HPDE6-E6E7 (cell line): Measurements from ENCODE around the gene GULP1.
"Not testable (repeated sequence)": the region's sequence is repeated elsewhere in the genome, so short reads cannot be mapped to it uniquely, and the experiment has no call there.

Experiments used
- DNase-seq: peaks from one replicate; pipeline ENCODE4 v3.0.0; 2011; ENCODE audit warnings: missing footprints; ENCODE audit errors: extremely low spot score

GULP1 gene

DNA sequence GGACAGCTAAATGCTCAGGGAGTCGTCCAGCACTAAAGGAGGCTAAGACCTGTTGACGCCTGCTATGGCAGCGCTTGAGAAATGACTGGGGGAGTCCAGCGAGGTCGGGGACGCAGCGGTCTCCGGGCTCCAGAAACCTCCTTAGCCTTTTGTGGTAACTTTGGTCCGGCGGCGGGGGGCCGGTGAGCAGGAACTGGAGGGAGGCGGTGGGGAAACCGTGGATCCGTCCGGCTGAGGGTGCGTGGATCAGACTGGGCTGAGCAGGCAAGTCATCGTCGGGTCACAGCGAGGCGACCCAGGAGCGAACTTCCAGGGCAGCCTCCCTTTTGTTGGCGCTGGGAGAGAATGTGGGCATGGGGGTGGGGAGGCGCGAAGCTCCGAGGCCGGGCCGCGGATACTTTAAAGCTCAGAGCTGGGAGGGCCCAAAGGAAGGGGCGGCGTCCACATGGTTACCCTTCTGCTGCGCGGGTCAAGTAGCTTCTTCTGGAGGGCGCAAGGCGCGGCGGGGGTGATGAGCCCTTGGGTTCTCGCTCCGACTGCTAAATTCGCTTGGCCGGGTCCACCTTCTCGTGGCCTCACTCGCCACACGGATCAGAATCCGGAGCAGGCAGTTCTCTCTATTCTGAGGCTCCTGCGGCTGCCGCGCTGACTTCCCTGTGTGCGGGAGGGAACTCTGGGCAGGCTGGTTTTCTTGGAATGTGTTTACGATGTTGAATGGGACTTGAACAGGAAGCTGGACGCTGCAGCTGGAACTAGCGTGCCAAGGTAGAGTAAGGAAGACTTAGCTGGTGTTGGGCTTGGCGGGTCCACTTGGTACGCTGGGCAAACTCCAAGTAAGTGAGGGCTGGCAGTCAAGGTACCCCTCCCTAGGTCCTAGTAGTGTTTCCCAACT, 920 bp downstream of the GULP1 start:
- peak; percentile 41 for DNase-seq

DNA sequence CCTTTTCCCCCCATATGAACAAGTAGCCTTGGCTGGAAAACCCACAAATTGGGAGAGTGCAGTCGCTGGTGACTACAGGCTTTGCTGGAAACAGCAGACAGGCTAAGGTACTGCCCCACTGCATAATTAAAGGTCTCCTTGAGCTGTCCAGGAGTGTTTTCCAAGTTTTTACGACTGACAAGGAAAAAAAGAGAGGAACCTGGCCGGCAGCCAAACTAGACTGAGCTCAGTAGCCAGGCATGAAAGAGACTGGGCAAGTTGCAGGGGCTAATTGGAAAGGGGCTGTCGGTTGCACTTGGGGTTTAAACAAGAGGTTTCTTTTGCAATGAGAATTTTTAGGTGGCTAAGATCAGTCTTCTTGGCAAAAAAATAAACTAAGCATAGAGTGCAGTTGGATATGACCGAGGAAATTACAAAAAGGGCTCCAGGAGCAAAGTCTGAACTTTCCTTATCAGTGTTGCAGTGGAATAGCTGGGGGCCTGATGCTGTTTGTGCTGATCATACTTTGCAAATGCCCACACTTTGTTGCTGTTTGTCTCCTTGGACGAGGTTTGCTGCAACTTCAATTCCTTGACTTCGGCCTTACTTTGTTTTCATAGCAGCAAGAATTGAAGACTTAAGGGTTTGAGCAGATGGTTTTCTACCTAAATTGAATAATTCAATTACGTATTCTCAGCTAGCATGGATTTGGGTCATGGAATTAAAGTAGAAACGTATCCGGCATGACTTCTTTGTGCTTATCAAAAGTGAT, 2.1 kb downstream of the GULP1 start:
- no peak for DNase-seq

DNA sequence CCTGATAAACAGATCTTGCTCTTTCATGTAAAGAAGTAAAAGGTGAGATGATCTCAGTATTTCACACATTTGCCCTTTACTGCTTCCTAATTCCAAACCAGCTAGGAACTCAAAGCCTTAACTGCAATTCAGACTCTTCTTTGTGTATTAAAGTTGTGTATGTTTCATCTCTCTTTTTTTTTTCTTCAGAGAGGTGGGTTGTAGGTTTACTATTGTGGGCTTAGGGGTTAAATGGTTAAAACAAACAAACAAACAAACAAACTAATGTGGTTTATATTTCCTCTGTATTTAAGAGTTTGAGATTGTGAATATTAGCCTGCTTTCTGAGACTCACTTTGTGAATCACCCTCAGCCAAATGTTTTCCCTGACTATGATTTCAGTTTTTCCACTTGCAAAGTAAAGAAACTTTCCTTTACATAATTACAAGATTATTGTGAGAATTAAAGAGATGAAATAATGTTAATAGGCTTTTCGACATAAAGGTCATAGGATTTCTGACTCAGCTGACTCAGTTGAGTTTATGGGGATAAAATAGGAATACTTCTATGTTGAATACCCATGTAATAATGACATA, 2.8 kb downstream of the GULP1 start:
- no peak for DNase-seq

DNA sequence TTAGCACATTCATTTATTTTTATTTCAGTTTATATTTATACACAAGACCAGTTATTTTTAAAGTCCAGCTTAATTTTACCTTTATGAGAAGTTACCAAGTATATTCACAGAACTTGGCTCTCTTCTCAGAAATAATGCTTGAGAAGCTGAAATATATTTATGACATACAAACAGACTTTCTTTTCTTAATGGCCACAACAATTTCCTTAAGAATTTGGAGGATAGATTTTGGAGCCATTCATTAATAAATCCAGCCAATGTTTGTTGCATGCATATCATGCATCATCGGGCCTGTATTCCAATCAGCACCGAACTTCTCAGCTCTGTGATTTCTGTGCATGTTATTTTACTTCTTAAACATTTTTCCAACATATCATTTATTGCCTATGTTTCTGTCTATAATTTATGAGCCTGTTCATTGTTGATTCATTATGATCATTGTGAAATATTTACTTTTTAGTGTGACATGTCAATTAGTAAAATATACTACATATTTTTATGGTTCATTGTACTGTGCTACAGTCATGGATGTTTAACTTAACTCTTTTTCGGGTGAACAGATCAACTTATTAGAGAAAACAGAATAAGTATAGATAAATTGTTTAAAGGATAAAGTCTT, 3.5 kb downstream of the GULP1 start:
- no peak for DNase-seq

DNA sequence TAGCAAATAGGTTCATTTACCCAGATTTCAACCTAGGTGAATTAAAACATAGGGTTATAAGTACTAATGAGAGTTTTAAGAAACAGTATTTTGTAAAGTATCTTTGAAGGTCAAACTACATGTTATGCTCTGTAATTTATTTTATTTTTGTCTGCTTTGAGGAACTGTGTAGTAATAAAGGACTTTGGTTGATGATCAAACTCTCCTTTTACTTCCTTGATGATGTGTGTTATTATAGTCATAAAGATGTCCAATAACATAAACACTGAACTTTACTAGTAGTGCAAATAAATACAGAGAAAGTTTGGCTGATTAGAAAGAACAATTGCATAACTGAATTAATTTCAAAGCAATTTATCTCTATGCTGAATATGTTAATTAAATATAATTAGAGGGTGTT, 6.3 kb downstream of the GULP1 start:
- no peak for DNase-seq

DNA sequence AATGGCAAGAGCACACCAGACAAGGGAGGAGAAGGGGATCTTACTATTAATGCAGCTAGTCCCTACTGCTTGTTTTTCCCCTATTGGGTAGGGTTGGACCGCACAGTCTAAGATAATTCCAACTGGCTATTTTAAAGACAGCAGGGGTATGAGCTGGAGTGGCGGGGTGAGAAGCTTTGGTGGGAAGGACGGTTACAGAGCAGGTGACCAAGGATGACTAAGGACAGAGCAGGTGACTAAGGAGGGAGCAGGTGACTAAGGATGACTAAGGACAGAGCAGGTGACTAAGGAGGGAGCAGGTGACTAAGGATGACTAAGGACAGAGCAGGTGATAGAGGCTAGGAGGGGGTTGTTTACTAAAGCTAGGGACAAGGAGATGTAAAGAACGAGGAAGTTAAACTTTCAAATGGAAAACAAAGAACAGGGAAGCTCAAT, 7.3 kb downstream of the GULP1 start:
- not testable (repeated sequence) for DNase-seq

DNA sequence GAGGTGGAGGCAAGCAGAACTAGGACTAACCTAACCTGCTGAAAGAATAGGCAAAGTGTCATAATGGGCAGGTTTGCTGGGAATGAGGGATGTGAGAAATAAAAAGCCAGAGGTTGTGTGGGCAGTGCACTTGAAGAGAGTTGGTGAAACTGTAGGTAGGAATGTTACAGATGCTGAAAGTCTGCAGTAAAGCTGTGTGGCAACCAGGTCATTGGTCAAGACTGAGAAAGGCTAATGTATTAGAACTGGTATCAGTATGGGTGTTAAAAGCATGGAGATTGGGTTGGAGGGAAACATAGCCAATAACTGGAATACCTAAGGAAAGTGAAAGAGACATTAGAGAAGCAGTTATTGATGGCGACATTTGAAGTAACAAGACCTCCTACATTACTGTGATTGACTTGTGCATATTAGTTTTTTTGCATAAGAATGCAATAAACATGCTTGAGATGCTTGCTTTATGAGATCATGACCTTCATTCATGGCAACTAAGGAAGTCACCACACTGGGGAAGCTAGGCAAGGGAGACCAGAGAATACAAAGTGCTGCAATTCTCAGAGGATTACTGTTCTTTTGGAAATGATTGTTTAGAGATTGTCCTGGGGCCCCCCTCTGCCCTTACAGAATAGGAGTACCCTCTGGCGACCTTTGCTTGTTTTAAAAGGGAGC, 11.8 kb downstream of the GULP1 start:
- DNase-seq, result no peak

DNA sequence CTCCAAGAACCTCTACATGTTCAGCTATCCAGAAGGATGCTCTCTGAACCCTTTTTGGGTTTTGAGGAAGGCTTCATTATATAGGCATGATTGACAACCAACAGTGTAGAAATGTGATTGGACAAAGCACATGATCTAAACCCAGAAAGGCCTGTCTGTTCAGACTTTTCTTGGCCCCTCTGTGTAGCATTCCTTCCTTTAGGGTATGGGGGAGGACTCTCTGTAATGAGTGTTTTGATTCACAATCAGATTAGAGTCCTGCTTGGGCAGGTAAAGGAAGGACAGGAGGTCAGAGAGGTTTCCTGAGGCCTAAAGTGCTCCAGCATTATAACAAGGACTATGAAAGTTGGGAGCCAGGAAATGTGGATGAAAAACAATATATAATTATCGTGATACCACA, 13.6 kb downstream of the GULP1 start:
- DNase-seq, result no peak

DNA sequence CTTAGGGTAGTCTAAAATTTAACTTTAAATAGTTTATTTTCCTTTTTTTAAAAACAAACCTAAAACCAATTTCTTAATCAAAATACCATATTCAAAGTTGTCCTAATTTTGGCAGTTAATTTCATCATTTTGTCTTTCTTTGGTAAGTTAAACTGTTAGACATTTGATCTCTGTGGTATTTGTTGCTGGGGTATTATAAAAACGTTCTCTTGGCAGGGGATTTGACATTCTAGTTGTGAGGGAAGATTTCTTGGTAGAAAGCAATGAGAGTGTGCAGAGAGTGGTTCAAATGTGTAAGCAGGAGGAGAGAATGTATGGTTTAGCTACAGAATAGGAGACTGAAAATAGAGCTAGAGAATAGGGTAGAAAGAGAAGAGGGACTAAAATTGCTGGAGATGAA, 14.6 kb downstream of the GULP1 start:
- no peak for DNase-seq

DNA sequence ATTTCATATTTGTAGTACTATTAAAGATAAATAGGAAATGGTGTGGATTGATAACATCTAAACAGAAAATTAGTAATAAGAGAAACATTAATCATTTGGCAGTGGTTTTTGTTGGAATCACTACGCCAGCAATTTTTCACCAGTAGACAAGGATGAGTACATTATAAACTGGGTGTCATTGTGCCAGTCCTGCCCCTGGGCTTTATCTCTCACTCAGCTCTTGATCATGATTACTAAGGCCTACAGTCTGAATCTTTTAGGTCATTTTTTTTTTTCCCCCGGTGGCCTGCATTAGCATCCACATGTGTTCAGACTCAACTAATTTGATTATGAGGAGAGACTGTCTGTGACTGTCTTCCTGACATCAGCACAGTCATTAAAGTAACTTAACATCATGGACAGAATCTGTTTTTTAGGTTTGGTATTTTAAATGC, 16.2 kb downstream of the GULP1 start:
- no peak for DNase-seq

DNA sequence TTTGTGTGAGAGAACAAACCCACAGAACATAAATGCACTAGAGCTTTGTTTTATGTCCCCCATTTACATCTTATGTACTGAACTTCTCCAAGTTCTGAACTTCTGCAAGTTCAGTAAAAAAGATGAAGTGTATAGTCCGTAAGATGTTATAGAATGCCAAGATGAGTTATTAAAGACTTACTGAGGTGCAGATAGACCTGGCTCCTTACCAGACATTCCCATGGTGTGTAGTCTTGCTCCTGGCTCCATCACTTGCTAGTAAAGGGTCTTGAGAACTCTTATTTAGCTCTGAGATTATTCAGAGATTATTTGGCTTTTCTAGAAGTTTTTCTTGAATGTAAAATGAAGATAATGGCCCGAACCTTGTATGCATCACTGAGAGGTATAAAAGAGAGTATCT, 16.8 kb downstream of the GULP1 start:
- no peak for DNase-seq

DNA sequence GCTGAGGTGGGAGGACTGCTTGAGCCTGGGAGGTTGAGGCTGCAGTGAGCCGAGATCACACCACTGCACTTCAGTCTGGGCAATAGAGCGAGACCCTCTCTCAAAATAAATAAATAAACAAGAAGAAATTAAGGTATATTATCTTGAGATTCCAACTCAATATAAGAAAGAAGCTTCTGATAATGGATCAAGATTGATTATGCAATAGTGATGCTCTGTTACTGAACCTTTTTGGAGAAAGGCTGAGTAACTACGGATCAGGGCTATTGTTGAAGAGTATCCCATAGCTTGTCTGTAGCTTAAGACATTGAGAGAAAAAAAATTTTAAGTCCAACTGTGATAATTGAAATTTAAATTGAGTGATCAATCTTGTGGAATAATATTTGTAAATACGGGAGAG, 17.7 kb downstream of the GULP1 start:
- DNase-seq, result no peak

DNA sequence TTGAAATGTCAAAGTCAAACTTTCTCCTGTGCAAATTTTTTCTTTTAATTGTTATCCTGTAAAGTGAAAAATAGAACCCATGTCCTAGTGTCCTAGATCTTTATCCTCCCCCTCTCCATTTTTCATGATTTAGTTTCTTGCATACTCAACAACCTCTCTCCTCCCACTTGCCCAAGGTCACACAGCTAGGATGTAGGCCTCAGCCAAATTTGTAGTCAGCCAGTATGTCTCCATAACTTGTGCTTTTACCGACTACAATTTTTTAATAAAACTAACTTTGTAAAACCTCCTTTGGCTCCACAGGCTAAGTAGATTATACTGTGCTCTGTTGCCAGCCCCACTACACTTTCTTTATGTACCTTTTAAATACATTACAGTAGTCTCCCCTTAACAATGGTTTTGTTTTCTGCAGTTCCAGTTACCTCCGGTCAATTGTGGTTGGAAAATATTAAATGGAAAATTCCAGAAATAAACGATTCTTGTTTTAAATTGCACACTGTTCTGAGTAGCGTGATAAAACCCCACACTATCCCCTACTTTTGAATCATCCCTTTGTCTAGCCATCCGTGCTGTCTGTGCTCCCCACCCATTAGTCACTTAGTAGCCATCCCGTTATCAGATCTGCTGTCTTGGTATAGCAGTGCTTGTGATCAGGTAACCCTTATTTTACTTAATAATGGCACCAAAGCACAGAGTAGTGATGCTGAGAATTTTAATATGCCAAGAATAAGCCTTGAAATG, 22.8 kb downstream of the GULP1 start:
- DNase-seq, result no peak

DNA sequence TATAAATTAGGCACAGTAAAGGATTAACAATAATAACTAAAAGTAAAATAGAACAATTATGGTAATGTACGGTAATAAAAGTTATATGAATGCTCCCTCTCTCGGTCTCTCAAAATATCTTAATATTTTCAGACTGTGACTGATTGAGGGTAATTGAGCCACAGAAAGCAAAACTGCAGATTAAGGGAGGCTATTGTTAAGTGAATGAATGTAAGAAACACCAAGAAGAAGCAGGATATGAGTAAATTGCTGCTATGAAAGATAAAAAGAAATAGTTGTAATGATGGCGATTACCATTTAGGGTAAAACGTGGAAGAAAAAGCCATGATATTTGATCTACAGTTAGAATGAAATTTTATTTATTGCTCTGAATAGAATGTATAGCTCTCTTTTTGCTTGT, 24.1 kb downstream of the GULP1 start:
- no peak for DNase-seq

DNA sequence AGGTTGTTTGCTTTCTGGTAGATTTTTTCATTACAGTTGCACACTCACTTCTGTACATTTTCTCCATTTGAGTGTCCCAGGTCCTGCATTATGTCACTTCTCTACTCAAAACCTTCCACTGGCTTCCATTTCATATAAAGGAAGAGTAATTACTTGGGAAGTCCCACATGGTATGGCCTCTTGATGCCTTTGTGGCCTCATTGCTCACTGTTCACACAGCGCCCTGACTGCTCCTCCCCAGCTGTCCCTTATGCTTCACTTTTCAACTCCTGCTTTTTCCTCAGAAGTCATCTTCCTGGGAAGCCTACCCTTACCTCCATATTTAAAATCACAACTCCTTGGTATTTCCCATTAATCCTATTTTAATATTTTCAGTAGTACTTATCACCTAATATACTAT, 24.7 kb downstream of the GULP1 start:
- no peak for DNase-seq

DNA sequence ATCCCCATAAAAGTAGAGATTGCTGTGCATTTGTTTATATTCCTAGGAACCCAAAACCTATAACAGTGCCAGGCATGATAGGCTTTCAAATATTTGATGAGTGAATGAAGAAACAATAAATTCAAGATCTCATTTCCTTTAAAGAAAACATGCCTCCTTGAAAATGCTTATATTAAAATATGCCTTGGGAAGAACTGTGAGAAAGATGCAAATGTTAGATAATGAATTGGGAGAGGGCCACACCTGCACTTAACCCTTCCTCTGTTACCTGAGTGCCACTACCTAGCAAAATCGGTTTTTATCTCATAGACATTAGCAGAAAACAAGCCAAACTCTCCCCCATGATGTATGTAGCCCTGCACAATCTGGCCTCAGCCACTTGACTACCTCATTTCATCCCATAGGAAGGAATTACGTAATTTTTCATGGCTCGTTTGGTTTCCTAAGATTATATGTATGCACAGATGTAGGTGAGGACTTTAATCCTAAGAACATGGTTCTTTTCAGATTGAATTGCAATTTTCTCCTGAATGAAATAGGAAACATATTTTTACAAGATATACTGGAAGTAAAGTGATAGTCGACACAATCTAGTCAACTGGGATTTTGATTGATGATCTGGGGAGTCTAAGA, 25.2 kb downstream of the GULP1 start:
- no peak for DNase-seq

DNA sequence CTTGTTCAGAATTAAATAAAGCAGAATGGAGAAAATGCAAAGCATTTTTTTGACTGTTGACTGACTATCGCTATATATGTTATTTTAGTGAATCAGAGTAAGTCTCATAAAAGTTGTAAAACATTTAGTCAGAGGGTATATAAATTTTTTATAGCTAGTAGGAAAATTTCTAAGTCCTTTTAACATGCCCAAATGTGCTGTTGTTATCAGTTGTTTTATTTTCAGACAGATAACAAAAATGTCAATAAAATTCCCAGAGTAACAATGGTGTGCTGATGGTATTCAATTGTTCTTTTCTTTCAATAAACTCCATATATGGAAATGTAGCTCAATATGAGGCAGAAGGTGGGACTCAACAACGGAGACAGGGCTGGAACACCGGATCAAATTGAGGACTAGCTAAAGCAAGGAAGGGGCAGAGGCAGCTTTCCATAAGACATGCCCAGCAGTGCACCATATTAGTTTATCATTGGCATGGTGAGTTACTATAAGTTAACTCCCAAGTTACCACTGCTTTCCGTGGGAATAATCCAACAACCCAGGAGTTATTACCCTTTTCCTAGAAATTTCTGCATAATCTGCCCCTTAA, 26.6 kb downstream of the GULP1 start:
- DNase-seq, result no peak

DNA sequence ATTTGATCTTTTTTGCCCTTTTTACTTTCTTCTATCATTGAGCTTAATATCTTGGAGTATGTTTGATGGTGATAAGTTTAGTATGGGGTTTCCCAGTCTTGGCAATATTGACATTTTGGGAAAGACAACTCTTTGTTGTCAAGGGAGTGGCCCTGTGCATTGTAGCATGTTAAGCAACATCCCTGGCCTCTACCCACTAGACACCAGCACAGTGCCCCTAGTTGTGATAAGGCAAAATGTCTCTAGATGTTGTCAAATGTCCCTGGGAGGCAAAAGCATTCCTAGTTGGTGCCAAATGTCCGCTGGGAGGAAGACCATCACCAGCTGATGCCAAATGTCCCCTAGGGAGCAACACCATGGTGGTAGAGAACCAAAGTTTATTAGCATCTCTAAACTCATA, 28.2 kb downstream of the GULP1 start:
- DNase-seq, result no peak

DNA sequence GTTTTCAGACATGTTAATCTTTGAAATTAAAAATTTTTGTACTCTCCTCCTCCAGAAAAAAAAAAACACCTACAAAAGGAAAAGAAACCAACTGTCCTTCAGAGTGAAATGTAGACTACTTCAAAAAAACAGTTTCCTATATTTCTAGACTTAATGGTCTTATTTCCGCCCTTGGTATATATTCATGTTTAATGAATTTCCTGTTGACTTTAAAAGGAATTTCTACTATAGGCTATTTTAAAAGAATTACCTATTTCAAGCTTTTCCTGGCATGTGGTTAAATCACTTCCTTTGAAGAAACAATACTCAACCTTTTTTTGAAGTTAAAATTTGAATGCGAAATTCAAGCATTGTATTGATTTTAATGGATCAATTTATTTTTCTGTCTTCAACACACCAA, 29.2 kb downstream of the GULP1 start:
- DNase-seq, result no peak
